Panc1 (cell line): ENCODE measurements around the gene RIPOR2.

ENCODE experiments used
- POLR2AphosphoS5 ChIP-seq: IDR thresholded peaks from 2 replicates; pipeline ENCODE4 v1.6.1; 2012; ENCODE audit warnings: mild to moderate bottlenecking, low read depth, low read length, moderate library complexity
- TCF7L2 ChIP-seq: IDR thresholded peaks from 2 replicates; pipeline ENCODE4 v1.6.1; 2011; ENCODE audit warnings: mild to moderate bottlenecking, low read depth, low read length, inconsistent platforms
- TF ChIP-seq, protein P1 (sequence below): fragments of 450-650 bp; IDR thresholded peaks from 2 replicates; pipeline ENCODE4 v1.5.1; 2017; ENCODE audit warnings: mild to moderate bottlenecking
- TF ChIP-seq, protein P2 (sequence below), 2 experiments: IDR thresholded peaks; 2 replicates each; pipeline ENCODE4 v1.6.1; 2011 to 2012; ENCODE audit warnings: low read depth in 2 of 2, control low read depth in 1 of 2, low read length in 1 of 2, mild to moderate bottlenecking in 1 of 2, moderate library complexity in 1 of 2; ENCODE audit not compliant: insufficient read depth in 1 of 2

DNA sequence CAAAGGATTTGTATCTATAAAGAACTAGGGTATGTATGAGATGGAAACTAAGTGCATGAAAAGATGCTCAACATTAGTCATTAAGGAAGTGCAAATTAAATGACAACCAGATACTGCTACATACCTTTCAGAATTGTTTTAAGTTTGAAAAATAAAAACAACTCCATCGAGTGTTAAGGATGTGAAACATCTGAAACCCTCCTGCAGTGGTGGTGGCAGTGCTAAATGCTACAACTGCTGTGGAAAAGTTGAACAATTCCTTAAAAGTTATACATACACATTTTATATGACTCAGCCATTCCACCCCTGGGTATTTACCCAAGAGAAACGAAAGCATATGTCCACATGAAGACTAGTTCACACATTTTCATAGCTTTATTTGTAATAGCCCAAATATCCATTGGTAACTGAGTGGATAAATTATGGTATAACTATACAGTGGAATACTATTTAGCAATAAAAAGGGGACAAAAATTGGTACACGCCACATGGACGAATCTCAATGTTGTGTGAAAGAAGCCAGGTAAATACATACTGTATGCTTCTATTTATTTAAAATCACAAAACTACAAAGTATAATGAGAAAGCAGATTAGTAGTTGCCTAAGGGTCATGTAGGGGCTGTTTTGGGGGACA, 147.6 kb downstream of the RIPOR2 start:
- TF ChIP-seq, protein P1, sequence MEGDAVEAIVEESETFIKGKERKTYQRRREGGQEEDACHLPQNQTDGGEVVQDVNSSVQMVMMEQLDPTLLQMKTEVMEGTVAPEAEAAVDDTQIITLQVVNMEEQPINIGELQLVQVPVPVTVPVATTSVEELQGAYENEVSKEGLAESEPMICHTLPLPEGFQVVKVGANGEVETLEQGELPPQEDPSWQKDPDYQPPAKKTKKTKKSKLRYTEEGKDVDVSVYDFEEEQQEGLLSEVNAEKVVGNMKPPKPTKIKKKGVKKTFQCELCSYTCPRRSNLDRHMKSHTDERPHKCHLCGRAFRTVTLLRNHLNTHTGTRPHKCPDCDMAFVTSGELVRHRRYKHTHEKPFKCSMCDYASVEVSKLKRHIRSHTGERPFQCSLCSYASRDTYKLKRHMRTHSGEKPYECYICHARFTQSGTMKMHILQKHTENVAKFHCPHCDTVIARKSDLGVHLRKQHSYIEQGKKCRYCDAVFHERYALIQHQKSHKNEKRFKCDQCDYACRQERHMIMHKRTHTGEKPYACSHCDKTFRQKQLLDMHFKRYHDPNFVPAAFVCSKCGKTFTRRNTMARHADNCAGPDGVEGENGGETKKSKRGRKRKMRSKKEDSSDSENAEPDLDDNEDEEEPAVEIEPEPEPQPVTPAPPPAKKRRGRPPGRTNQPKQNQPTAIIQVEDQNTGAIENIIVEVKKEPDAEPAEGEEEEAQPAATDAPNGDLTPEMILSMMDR, result no peak
- TF ChIP-seq, protein P2, sequence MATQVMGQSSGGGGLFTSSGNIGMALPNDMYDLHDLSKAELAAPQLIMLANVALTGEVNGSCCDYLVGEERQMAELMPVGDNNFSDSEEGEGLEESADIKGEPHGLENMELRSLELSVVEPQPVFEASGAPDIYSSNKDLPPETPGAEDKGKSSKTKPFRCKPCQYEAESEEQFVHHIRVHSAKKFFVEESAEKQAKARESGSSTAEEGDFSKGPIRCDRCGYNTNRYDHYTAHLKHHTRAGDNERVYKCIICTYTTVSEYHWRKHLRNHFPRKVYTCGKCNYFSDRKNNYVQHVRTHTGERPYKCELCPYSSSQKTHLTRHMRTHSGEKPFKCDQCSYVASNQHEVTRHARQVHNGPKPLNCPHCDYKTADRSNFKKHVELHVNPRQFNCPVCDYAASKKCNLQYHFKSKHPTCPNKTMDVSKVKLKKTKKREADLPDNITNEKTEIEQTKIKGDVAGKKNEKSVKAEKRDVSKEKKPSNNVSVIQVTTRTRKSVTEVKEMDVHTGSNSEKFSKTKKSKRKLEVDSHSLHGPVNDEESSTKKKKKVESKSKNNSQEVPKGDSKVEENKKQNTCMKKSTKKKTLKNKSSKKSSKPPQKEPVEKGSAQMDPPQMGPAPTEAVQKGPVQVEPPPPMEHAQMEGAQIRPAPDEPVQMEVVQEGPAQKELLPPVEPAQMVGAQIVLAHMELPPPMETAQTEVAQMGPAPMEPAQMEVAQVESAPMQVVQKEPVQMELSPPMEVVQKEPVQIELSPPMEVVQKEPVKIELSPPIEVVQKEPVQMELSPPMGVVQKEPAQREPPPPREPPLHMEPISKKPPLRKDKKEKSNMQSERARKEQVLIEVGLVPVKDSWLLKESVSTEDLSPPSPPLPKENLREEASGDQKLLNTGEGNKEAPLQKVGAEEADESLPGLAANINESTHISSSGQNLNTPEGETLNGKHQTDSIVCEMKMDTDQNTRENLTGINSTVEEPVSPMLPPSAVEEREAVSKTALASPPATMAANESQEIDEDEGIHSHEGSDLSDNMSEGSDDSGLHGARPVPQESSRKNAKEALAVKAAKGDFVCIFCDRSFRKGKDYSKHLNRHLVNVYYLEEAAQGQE (IDR thresholded peaks at IDR 0.05; ENCODE audit: insufficient read depth in 1 of 2, low read depth in 2 of 2, low read length in 1 of 2), result no peak
- TF ChIP-seq POLR2AphosphoS5 (no peak), TCF7L2 (no peak)
